ENCODE results near the gene ANO2.
"Not testable (repeated sequence)": the region's sequence is repeated elsewhere in the genome, so short reads cannot be mapped to it uniquely, and the experiment has no call there.

ANO2 gene

GRCh38 chr12:5915511-5915910 is 29.5 kb downstream of the ANO2 start:
- DNase-seq, result no peak

GRCh38 chr12:5914387-5915149 is 30.5 kb downstream of the ANO2 start:
- no peak for DNase-seq

GRCh38 chr12:5913387-5913786 is 31.7 kb downstream of the ANO2 start:
- DNase-seq, result no peak

- DNase-seq, result no peak
Observed at GRCh38 chr12:5912437-5913334, 32.4 kb downstream of the ANO2 start.

GRCh38 chr12:5912011-5912410 is 33.0 kb downstream of the ANO2 start:
- DNase-seq, result no peak

GRCh38 chr12:5910790-5911548 is 34.1 kb downstream of the ANO2 start:
- DNase-seq, result no peak

- no peak for DNase-seq
Observed at GRCh38 chr12:5909560-5909959, 35.5 kb downstream of the ANO2 start.

GRCh38 chr12:5908251-5908650 is 36.8 kb downstream of the ANO2 start:
- no peak for DNase-seq

GRCh38 chr12:5907807-5908206 is 37.3 kb downstream of the ANO2 start:
- no peak for DNase-seq

GRCh38 chr12:5905757-5906156 is 39.3 kb downstream of the ANO2 start:
- DNase-seq, result no peak

- no peak for DNase-seq
Observed at GRCh38 chr12:5904969-5905368, 40.1 kb downstream of the ANO2 start.

- no peak for DNase-seq
Observed at GRCh38 chr12:5904441-5904840, 40.6 kb downstream of the ANO2 start.

GRCh38 chr12:5902736-5903135 is 42.3 kb downstream of the ANO2 start:
- no peak for DNase-seq

GRCh38 chr12:5901416-5901815 is 43.6 kb downstream of the ANO2 start:
- DNase-seq, result no peak

- DNase-seq, result no peak
Observed at GRCh38 chr12:5900533-5901205, 44.4 kb downstream of the ANO2 start.

- DNase-seq, result no peak
Observed at GRCh38 chr12:5900076-5900475, 45.0 kb downstream of the ANO2 start.

GRCh38 chr12:5899675-5900074 is 45.4 kb downstream of the ANO2 start:
- DNase-seq, result no peak

GRCh38 chr12:5898874-5899273 is 46.2 kb downstream of the ANO2 start:
- no peak for DNase-seq

- DNase-seq, result no peak
Observed at GRCh38 chr12:5889381-5890047, 55.5 kb downstream of the ANO2 start.

GRCh38 chr12:5888816-5889315 is 56.2 kb downstream of the ANO2 start:
- no peak for DNase-seq

GRCh38 chr12:5887819-5888218 is 57.2 kb downstream of the ANO2 start:
- DNase-seq, result not testable (repeated sequence)

- no peak for DNase-seq
Observed at GRCh38 chr12:5884866-5885265, 60.2 kb downstream of the ANO2 start.

All from cortex of kidney (tissue), 1 donor.